PC-9 (cell line): ENCODE measurements around the gene UGGT2. TPM values are rescaled to one million over a fixed set of nuclear protein-coding genes. Genes with fewer than 3 reads are reported as not detected.

ENCODE experiments used
- BruUV-seq: library from RNA; stranded (reverse); fragments of 400-500 nt; replicated peaks from 2 replicates; lab custom pipeline; 2021; lab: Mats Ljungman, UMichigan
- CTCF ChIA-PET: fragments of 300-600 bp; sonication (Branson Sonifier 250); formaldehyde crosslinking; loops from one replicate; lab custom pipeline; 2022; ENCODE audit warnings: antibody characterized with exemption; lab: Charles Lee
- POLR2A ChIA-PET: fragments of 300-600 bp; sonication (Branson Sonifier 250); formaldehyde crosslinking; loops from one replicate; lab custom pipeline; 2022; ENCODE audit warnings: antibody characterized with exemption; ENCODE audit not compliant: unreplicated experiment; lab: Charles Lee
- DNase-seq, 2 experiments: peaks; one replicate each; pipeline versions ENCODE4 v3.0.0 to v3.0.0-alpha.2; 2015 to 2022; ENCODE audit warnings: mixed read lengths in 1 of 2
- H2AFZ ChIP-seq: fragments of 200-600 bp; sonication (generic); 2 replicates; pipeline ENCODE4 v1.8.1; 2017; ENCODE audit warnings: antibody characterized with exemption
- H3F3A ChIP-seq: fragments of 200-600 bp; sonication (generic); 2 replicates; pipeline ENCODE4 v1.8.1; 2017; ENCODE audit warnings: antibody characterized with exemption, mild to moderate bottlenecking, low read depth; ENCODE audit not compliant: insufficient read depth
- H3K27ac ChIP-seq: fragments of 200-600 bp; sonication (generic); 2 replicates; pipeline ENCODE4 v1.6.1; 2016; ENCODE audit warnings: mixed run types
- H3K27me3 ChIP-seq: fragments of 200-600 bp; sonication (generic); 2 replicates; pipeline ENCODE4 v1.6.1; 2016; ENCODE audit warnings: low read depth, mixed run types; ENCODE audit not compliant: insufficient read depth
- H3K36me3 ChIP-seq: fragments of 200-600 bp; sonication (generic); 2 replicates; pipeline ENCODE4 v1.6.1; 2016; ENCODE audit warnings: low read depth, mixed run types
- H3K4me1 ChIP-seq: fragments of 200-600 bp; sonication (generic); replicated peaks from 2 replicates; pipeline ENCODE4 v1.6.1; 2016; ENCODE audit warnings: mixed run types; ENCODE audit not compliant: insufficient read depth
- H3K4me2 ChIP-seq: fragments of 200-600 bp; sonication (generic); 2 replicates; pipeline ENCODE4 v1.6.1; 2017; ENCODE audit warnings: mixed run types
- H3K4me3 ChIP-seq: fragments of 200-600 bp; sonication (generic); 2 replicates; pipeline ENCODE4 v1.6.1; 2016; ENCODE audit warnings: mixed run types
- H3K79me2 ChIP-seq: fragments of 200-600 bp; sonication (generic); 2 replicates; pipeline ENCODE4 v1.6.1; 2017; ENCODE audit warnings: low read depth, mixed run types
- H3K9me2 ChIP-seq: fragments of 200-600 bp; sonication (generic); 2 replicates; pipeline ENCODE4 v1.8.1; 2017; ENCODE audit warnings: mild to moderate bottlenecking; ENCODE audit not compliant: insufficient read depth
- H3K9me3 ChIP-seq: fragments of 200-600 bp; sonication (generic); 2 replicates; pipeline ENCODE4 v1.8.1; 2016; ENCODE audit warnings: low read depth; ENCODE audit not compliant: insufficient read depth
- H4K20me1 ChIP-seq: fragments of 200-600 bp; sonication (generic); 2 replicates; pipeline ENCODE4 v1.8.1; 2017; ENCODE audit not compliant: insufficient read depth
- CTCF ChIP-seq: fragments of 200-600 bp; sonication (generic); conservative IDR thresholded peaks from 2 replicates; pipeline ENCODE4 v1.6.1; 2017; ENCODE audit warnings: mixed run types, antibody characterized with exemption, mild to moderate bottlenecking, moderate library complexity
- EZH2 ChIP-seq: fragments of 200-600 bp; sonication (generic); IDR thresholded peaks from 2 replicates; pipeline ENCODE4 v1.8.0; 2017; ENCODE audit warnings: antibody characterized with exemption, low read depth
- intact Hi-C: fragments of 100-400 bp; cut with micrococcal nuclease; formaldehyde crosslinking; loops from one replicate; pipeline ENCODE4 v1.10.0; 2022; ENCODE audit not compliant: unreplicated experiment
- total RNA-seq: library from RNA; stranded (reverse); gene quantifications from 2 replicates; pipeline ENCODE4 v1.2.3, GENCODE V29; 2021

Gene UGGT2
- total RNA-seq, 1 experiment from 2014 or later = 27.5 TPM

- Histone ChIP-seq H3K9me2 (no peaks in the 10 kb centered on the region), H3K9me3 (no peaks in the 10 kb centered on the region; the same call in 1 of the 2 replicates), H3K4me2 (no peak overlapping the region), H3K36me3 (no peaks in the 10 kb centered on the region), H4K20me1 (no peaks in the 10 kb centered on the region), H3F3A (no peaks in the 10 kb centered on the region), H3K27me3 (no peaks in the 10 kb centered on the region), H3K4me1 (no peaks in the 10 kb centered on the region), H3K79me2 (no peaks in the 10 kb centered on the region), H3K4me3 (no peak overlapping the region), H2AFZ (no peak overlapping the region), H3K27ac (no peak overlapping the region)
- no peak for TF ChIP-seq EZH2
- TF ChIP-seq CTCF = no peak
- intact Hi-C loops = no loop called here
- no TSS peak for BruUV-seq
- DNase-seq = no peak
- CTCF ChIA-PET = no interaction called here
- POLR2A ChIA-PET = no interaction called here
These were observed 154.9 kb downstream of the UGGT2 start for GRCh38 chr13:95898256-95898655.

GRCh38 chr13:95896301-95896700 lies 156.9 kb downstream of the UGGT2 start:
- no peak for DNase-seq

GRCh38 chr13:95893861-95894260 lies 159.3 kb downstream of the UGGT2 start:
- POLR2A ChIA-PET = interaction anchor here (0.6 kb wide), 1 partner anchor 84 kb away, joined by 5 read pairs; no protein-coding TSS in a partner anchor

More at GRCh38 chr13:95896301-95896700, 156.9 kb downstream of the UGGT2 start:
- CTCF ChIA-PET = no interaction called here
- Histone ChIP-seq H3K4me1 (no peaks in the 10 kb centered on the region), H3K36me3 (no peaks in the 10 kb centered on the region), H3F3A (no peaks in the 10 kb centered on the region), H4K20me1 (no peaks in the 10 kb centered on the region), H3K4me2 (no peak overlapping the region), H2AFZ (no peak overlapping the region), H3K4me3 (no peak overlapping the region), H3K27ac (no peak overlapping the region), H3K79me2 (no peaks in the 10 kb centered on the region), H3K9me2 (no peaks in the 10 kb centered on the region), H3K9me3 (no peaks in the 10 kb centered on the region), H3K27me3 (no peaks in the 10 kb centered on the region)
- TF ChIP-seq EZH2 = no peak
- TF ChIP-seq CTCF = no peak
- intact Hi-C loops = no loop called here
- no TSS peak for BruUV-seq
- POLR2A ChIA-PET = no interaction called here

More at GRCh38 chr13:95893861-95894260, 159.3 kb downstream of the UGGT2 start:
- H3K79me2 ChIP-seq = no peaks in the 10 kb centered on the region
- no peaks in the 10 kb centered on the region for H3F3A ChIP-seq
- intact Hi-C loops = no loop called here
- TF ChIP-seq CTCF = no peak
- TF ChIP-seq EZH2 = no peak
- CTCF ChIA-PET = no interaction called here
- DNase-seq = no peak
- no peaks in the 10 kb centered on the region for H3K4me1 ChIP-seq
- no peaks in the 10 kb centered on the region for H3K27me3 ChIP-seq
- no peaks in the 10 kb centered on the region for H3K36me3 ChIP-seq
- no peak overlapping the region for H2AFZ ChIP-seq
- no peak overlapping the region for H3K4me2 ChIP-seq
- H3K27ac ChIP-seq = no peak overlapping the region
- no peaks in the 10 kb centered on the region for H3K9me3 ChIP-seq
- H3K4me3 ChIP-seq = no peak overlapping the region
- no peaks in the 10 kb centered on the region for H4K20me1 ChIP-seq
- BruUV-seq = no TSS peak
- no peaks in the 10 kb centered on the region for H3K9me2 ChIP-seq
